HG03025 (cell line): Measurements from ENCODE around the gene USP21.

Experiments used
- ATAC-seq: cut with Tn5 transposase; IDR thresholded peaks from one replicate; pipeline ENCODE4 v1.9.1; 2021; ENCODE audit warnings: mild to moderate bottlenecking, moderate library complexity; ENCODE audit not compliant: unreplicated experiment, low FRiP score

Gene USP21

DNA sequence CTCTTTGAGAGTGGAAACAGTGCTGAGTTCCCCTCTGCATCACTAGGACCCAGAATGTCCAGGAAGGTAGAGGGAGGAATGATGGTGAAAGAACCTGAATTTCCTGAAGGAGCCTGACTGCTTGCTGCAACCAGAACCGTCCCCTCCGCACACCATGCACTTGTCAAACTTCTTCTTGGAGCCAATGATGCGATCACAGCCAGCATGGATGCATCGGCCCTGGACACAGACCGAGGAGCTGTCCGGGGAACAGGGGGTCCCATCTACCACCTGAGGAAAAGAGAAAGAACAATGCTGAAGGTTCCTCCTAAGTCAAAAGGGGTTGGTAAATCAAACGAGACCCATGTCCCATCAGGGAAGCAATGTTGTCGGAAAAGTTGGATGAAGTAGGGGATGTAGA is 32.7 kb downstream of the USP21 start:
- no peak for ATAC-seq

DNA sequence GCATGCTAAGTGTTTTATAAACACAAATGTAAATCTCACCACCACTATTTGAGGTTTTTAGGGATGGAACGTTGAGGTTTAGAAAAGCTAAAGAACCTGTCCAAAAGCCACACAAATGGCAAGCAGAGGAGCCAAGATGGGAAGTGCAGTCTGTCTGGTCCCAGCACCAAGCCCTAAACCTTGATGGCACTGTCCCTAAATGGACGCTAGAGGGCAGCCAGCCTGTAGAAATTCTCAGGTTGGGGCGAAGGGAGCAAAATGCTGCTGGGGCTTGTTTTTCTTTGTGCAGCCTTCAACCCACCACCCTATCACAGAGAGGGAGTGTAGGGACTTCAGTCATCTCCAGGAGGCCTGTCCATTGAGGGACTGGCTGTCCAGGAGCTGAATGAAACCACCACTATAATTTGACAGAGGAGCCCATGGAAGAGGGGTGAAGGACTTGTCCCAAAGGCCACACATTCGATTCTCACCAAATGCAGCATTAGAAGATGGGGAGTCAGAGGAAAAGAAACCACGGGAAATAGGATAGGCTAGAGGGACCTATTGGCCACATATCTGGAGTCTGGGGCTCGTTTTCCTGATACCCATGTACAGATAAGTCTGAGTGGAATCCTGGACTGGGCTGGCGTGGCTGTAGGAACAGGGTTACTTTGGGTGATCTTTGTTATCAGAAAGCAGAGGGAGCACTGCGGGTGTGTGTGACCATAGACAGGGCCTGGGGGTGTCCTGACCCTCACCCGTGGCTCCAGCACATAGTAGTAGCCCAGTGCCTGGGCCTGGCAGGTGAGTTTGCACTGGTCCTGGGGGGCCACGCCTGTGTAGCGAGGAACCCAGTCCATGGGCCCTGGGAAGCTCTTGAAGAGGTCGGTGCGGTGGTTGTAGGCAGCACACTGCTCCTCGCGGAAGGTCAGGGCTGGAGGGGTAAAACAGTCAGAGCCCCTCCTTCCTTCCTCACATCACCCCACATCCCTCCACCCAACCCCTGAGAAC is 33.5 kb downstream of the USP21 start:
- no peak for ATAC-seq

DNA sequence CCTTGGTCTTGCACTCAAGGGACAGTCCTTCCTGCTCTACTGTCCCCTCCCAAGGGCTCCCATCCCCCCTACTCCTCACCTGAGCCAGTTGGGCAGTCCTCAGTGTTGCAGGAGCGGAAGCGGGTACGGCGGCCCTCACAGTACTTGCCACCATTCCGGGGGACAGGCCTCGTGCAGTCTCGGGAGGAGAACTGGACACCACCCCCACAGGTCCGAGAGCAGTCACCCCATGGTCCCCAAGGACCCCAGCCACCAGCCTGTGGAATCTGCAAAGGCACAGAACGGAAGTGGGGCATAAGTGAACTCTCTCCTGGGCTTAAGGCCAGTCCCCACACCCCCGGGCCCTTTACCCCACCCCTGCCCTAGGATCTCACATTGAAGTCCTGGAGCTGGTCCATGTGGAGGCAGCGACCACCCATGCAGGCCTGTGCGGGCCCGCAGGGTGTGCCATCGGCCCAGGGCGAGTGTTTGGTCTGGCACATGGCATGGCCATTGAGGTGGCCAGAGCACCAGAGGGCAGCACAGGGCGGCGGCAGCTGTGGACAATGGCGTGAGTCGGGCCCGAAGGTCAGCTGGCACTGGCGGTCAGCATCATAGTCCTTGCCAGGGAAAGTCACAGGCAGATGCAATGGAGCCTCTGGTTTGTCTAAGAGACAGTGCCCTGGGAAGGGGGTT is 34.4 kb downstream of the USP21 start:
- no peak for ATAC-seq

DNA sequence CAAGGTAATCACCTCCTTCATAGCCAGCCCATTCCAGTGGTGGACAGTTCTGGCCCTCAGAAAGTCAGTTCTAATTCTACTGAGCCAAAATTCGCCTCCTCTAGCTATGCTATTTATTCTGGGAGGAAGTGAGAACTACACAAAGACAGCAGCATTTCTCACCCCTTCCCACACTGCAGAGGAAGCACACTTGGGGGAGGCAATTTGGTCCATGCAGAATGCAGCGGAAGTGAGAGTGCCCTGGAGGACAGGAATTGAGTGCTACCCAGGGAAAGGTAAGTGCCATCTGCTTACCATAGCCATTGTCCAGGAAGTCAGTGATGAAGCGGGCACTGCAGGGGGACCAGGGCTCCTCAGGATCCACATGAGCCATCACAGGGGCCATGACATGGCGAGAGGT is 35.9 kb downstream of the USP21 start:
- no peak for ATAC-seq

DNA sequence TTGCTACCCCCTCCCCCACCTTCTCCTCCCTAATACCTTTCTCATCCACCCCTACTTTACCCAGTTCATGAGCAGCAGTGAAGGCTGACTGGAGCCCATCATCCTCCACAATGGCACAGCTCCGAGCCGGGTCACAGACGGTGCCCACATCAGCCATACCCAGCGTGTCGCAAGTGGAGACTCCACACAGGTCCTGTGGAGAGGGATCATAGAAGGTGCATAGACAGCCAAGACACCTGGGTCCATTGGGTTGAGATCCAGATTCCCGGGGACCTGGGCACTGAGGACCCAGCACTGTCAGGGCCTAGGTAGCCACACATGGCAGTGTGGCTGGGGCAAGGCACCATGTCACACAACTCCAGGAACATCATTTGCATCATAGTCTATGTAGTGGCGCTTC is 36.8 kb downstream of the USP21 start:
- no peak for ATAC-seq

DNA sequence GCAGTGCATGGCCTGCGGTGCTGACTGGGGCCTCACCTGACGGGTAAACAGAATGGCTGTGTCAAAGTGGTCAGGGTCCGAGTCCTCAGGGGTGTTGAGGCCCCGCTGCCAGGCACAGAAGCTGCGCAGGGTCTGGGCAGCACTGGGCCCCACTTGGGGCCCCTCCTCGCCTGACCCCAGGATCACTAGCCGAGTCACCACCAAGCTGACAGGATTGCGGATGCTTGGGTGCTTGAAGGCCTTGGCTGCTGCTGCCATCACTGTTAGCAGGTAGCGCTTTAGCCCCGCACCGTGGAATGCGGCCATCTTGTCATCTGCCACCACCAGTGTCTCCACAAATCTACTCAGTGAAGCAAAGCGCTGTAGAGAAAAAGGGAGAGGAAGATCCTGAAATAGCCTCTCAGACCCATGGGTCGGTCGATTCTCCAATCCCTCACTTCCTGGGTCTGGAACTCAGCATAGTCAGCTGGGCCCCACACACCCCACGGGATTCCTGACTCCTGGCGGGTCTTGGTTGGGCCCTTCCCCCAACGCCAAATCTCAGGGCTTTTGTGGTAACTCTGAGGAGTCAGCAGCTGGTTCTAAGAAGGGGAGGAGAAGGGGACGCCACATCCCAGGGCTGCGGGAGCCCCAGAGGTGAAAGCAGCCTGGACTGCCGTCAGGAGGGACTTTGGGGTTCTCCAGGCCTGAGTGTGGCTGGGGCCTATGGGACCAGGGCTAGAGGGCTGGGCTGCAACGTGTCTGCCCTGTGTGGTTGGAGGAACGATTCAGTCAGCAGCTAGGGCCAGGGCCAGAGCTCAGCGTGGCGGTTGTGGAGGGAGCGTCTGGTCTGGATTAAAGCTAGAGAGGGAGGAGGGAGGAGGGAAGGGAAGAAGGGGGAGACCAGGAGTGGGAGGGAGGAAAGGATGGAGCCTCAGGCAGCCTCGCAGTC is 37.5 kb downstream of the USP21 start:
- no peak for ATAC-seq

DNA sequence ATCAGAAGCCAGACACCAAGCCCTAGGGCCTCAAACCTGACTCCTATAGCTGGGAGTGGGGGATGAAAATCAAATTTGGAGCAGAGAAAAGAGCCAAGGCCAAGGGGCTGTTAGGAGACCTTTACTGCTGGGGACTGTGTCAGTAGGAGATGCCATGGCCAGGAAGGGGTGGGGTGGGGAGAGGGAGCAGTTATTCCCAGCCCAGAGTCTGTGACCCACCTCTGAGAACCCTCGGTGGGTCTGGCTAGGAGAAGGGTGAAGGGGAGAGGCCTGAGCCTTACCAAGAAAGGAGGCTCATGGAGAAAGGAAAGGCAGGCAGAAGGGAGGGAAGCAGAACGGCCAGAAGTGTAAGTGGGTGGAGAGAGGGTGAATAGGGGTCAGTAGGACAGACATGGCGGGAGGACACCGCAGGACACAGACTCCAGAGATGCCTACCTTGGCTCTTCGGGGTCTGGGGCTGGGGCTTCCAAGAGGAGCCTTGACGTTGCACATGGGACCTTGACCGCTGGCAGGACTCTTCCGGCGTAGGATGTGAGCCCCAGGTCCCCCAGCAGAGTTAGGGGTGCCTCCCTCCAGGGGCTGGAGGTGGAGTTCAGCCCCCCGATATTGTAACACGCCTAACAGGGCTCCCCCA is 38.4 kb downstream of the USP21 start:
- no peak for ATAC-seq

DNA sequence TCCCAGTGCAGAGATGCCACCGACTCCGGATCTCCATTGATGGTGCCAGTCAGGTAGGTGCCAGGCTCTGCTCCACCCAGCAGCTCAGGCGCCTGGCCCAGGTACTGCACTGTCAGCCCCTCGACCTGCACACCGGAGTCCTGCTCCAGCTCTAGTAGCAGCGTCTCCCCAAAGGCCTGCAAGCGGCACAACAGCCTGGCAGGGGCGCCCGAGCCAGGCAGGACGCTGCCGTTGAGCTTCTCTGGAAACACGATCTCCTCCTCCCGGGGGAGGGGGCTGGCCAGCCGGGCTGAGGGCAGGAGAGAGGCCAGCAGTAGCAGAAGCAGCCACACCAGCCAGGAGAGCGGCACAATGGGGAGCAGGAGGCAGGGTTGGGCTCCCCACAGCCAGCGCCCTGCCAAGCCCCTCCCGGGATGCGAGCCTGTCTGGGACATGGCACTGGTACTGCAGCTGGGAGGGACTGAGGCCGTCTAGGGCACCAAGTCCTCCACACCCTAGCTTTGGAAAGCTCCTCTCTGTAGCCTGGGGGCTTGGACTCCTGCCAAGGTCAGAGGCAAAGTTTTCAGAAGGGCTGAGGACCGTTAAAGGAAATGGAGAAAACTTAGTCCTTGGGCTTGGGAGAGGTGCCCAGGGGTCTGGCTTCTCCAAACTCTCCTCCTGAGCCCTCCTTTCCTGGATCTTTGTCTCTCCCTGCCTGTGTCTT is 39.0 kb downstream of the USP21 start:
- ATAC-seq, result no peak

DNA sequence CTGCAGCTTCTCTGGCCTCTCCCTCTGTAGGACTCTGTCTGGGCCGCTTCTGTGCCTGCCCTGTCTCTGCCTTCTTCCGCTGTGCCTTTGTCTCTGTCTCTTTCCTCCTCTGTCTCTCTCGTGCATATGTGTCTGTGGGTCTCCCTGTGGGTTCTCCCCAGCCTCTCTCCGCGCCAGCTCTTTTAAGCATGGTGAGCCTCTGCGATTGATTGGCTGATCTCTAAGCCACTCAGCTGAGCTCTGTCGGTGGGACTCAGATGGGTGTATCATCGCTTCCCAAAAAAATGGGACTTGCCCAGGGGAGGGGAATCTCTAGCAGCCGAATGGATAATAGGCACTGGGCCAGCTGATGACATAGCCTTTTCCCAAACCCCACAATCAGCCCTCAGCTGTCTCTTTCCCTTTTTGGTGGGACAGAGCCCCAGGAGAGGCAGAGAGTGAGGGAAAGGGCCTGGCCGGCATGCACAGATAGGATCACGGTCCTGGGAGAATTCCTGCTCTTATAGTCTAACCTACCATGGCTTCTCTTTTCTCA is 39.7 kb downstream of the USP21 start, which contains the start of gene ADAMTS4:
Gene ADAMTS4 (minus strand): TSS at position 158 of the 535 bp plus-strand sequence. CDS start 427 bp downstream, outside the sequence.
- no peak for ATAC-seq

DNA sequence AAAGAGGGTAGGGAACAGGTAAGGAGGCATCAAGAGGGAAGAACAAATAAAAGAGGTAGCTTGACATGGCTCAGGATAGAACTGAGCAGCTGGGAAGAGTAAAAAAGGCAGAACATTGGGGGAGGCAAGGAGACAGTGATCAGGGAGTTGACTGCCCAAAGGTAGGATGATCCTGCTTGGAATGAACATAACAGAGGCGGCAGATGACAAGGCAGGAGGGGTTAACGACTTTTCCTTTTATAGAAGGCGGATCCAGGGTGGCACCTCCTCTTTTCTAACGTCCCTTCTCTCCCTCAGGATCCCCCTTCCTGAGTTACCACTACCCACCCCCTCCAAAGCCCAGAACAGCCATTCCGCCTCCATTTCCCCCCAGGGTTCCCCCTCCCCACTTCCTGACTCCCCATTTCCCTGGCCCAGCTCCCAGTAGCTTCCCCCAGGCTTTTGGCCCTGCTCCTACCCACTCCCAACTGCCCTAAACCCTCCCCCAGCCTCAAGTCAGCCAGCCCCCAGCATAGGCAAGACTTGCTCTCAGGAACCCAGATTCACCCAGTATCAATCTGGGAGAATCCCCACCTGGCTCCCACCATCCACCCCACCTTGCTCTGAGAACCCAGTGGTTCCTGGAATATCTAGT is 40.3 kb downstream of the USP21 start:
- ATAC-seq, result no peak

DNA sequence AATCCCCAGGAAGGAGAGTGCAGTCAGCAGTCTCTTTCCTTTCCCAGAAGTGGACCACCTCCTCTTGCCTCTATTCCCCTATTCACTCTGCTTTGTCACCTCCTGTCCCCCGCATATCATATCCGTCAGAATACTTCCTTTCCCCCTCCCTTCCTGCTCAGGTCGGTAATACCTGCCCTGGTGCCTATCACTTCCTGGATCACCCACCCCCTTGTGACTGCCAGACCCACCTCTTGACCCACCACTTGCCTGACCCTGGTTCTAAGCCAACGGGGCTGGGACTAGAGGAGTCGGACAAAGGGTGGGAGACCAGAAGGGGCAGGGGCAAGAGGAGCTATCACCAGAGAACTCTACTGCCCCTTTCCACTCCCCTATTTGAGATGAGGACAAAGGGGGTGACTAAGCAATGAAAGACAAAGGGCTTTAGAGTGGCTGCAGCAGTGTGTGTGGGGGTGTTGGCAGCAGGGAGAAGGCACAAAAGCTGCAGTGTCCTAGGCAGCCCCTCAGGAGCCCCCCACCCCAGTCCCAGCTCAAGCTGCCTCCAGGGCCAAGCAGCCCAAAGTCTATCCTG is 41.2 kb downstream of the USP21 start:
- ATAC-seq, result no peak

DNA sequence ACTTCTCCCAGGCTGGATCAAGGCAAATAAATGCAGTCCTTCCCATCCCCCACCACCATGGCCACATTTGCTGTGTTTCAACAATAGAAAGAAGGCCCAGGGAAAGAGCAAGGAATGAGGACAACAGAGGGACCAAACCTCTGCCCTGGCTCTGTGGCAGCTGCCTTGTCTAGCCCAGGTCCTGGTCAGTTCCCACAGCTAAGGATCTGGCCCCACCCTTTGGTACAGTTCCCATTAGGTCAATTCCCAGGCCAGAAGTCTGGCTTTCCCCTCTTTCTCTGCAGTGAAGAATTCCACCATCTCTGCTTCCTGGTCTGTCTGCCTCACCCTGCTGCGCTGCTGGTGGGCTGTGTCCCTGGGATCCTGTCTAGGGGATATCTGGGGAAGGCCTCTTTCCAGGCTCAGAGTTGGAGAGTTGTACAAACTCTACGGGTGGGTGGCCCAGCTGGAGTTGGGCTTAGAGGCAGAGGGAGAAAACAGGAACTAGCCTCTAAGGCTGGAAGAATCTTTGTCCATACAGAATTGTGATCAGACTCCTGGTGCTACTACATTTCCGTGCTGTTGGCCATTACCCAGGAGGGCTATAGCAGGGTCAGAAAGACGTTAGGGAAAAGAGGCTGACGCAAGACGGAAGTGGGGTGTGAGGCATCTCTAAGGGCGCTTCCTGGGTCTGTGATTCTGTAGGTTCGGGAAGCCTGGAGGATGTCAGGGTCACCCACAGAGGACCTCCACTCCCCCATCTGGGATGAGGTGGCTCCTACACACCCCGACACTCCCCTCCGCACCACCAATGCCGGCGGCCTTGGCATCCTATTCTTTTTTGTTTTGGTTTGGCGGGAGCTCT is 41.9 kb downstream of the USP21 start:
- ATAC-seq, result no peak

DNA sequence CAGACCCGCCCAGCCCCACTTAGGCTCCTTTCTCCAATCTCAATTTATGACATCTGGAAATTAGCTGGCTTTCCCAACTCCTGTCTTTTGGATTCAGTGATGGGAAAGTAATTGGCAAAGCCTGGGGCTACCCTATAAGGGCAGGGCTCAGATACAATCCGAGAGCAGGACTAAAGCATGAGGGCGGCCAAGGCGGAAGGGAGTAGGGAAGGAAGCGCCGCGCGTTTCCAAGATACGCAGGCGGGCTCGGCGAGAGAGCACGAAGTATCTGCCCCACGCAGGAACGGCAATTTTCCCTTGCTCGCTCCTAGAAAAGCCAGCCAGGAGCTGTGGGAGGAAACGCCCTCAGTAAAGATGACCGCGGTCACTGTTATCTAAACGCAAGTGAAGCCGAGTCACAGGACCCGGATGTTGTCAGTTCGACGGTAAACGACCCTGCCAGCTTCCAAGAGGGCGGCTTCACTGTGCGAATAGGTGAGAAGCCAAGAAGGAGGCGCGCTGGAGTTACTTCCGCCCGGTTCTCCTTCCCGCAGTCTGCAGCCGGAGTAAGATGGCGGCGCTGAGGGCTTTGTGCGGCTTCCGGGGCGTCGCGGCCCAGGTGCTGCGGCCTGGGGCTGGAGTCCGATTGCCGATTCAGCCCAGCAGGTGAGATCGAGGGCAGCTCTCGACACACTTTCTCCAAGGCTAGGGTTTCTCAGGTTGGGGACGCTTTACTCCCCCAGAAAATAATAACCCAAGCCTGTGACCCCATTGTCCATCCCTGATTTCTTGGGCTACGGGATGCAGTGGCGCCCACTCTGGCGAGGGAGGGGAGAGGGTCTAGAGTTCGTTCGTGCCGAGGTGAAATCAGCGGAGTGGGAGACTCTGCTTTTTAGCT is 42.8 kb downstream of the USP21 start, which contains the start of gene NDUFS2:
Gene NDUFS2 (plus strand): TSS at position 532 of the 877 bp plus-strand sequence. CDS start 19 bp downstream, at position 551.
- ATAC-seq, result peak; percentile 97

DNA sequence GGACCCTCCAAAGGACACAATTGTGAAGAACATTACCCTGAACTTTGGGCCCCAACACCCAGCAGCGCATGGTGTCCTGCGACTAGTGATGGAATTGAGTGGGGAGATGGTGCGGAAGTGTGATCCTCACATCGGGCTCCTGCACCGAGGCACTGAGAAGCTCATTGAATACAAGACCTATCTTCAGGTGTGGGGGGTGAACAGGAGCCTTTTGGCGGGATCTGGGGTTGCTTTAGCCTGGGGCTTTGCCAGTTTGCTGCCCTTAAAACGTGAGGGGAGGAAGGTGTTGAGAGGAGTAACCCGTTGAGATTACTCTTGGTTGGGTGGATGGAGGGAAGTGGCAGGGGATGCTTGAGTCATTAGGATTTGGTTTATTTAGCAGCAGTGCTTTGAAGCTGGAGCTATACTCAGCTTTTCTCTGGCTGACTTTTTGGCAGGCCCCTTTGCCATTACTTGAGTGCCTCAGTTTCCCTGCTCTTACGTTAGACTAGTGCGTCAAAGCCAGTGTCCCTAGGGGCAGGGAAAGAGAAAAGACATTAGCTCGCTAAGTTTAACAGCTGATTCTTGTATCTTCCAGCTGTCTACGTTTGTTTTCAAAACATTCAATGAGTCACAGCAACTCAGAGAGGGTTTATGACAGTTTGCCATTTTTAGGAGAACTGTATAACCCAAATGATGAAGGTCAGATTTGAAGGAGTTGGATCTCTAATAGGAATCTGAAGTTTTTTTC is 47.3 kb downstream of the USP21 start:
- no peak for ATAC-seq

DNA sequence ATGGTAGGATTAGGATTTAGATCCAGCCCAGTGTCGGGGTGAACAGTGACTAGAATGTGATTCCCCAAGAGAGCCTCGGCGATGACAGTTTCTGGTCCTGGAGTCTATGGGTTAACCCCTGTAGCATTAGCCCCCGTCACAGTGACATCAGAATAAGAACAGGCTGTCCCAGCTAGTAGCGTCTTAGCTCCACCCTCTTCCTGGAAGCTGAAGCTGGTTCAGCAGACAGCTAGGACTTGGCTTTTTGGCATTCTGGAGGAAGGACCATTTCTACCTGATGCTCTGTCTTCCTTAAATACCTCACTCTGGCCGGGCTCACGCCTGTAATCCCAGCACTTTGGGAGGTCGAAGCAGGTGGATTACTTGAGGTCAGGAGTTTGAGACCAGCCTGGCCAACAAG is 47.9 kb downstream of the USP21 start:
- no peak for ATAC-seq
